HepG2 (cell line): ENCODE results near the gene ARHGAP45. TPM values are rescaled to one million over a fixed set of nuclear protein-coding genes. Genes with fewer than 3 reads are reported as not detected.

ENCODE experiments used
- CSRNP1 ChIP-seq: sonication (generic); formaldehyde crosslinking; IDR thresholded peaks from 2 replicates; pipeline ENCODE4 v1.8.1; 2023; ENCODE audit warnings: mild to moderate bottlenecking, missing genetic modification reagents
- HMGXB4 ChIP-seq, 2 experiments: sonication (generic) in 1 of 2; formaldehyde crosslinking in 1 of 2; IDR thresholded peaks; 2 replicates each; pipeline versions ENCODE4 v1.4.0 to v1.6.1; 2018 to 2020; ENCODE audit warnings: missing genetic modification reagents in 2 of 2, borderline replicate concordance in 1 of 2, low read depth in 1 of 2, mild to moderate bottlenecking in 1 of 2, missing biosample characterization in 1 of 2
- ISX ChIP-seq: sonication (generic); formaldehyde crosslinking; conservative IDR thresholded peaks from 2 replicates; pipeline ENCODE4 v1.5.0; 2020; ENCODE audit warnings: missing genetic modification reagents
- RARG ChIP-seq: sonication (generic); formaldehyde crosslinking; IDR thresholded peaks from 2 replicates; pipeline ENCODE4 v1.4.0; 2020; ENCODE audit warnings: low read depth, mild to moderate bottlenecking, missing genetic modification reagents
- TARDBP ChIP-seq: sonication (generic); formaldehyde crosslinking; IDR thresholded peaks from 2 replicates; pipeline ENCODE4 v1.8.0; 2022; ENCODE audit warnings: mild to moderate bottlenecking, missing genetic modification reagents
- ZNF20 ChIP-seq: sonication (generic); formaldehyde crosslinking; IDR thresholded peaks from 2 replicates; pipeline ENCODE4 v1.4.0; 2020; ENCODE audit warnings: mild to moderate bottlenecking, moderate library complexity, missing genetic modification reagents
- ZNF382 ChIP-seq: sonication (generic); formaldehyde crosslinking; IDR thresholded peaks from 2 replicates; pipeline ENCODE4 v1.5.0; 2020; ENCODE audit warnings: missing genetic modification reagents, mild to moderate bottlenecking, borderline replicate concordance
- polyA plus RNA-seq, 8 experiments: library from polyadenylated mRNA; depleted of rRNA in 3 of 8; stranded (reverse) in 7 of 8; unstranded in 1 of 8; fragments of >200 nt; fragmentation: Illumina TruSeq in 4 of 8; extraction: Trizol in 4 of 8; gene quantifications; 2 replicates each; pipeline versions ENCODE4 v1.2.1 to v1.2.3, GENCODE V29; 2011 to 2016; ENCODE audit warnings: low read depth in 4 of 8, missing spikeins in 1 of 8, mixed read lengths in 1 of 8; ENCODE audit not compliant: insufficient read depth in 1 of 8
- total RNA-seq, 5 experiments: library from RNA; depleted of rRNA; stranded (reverse); fragments of >200 nt; fragmentation: Illumina TruSeq; extraction: Trizol; gene quantifications; 2 replicates each; pipeline ENCODE4 v1.2.3, GENCODE V29; 2016; ENCODE audit warnings: low read depth in 1 of 5

ARHGAP45 gene
- total and polyA plus RNA-seq, 2 of the 13 experiments (the other 11 are each of a cell fraction or from before 2014, with no cell fraction given), result 0.84 to 32.0 TPM

DNA sequence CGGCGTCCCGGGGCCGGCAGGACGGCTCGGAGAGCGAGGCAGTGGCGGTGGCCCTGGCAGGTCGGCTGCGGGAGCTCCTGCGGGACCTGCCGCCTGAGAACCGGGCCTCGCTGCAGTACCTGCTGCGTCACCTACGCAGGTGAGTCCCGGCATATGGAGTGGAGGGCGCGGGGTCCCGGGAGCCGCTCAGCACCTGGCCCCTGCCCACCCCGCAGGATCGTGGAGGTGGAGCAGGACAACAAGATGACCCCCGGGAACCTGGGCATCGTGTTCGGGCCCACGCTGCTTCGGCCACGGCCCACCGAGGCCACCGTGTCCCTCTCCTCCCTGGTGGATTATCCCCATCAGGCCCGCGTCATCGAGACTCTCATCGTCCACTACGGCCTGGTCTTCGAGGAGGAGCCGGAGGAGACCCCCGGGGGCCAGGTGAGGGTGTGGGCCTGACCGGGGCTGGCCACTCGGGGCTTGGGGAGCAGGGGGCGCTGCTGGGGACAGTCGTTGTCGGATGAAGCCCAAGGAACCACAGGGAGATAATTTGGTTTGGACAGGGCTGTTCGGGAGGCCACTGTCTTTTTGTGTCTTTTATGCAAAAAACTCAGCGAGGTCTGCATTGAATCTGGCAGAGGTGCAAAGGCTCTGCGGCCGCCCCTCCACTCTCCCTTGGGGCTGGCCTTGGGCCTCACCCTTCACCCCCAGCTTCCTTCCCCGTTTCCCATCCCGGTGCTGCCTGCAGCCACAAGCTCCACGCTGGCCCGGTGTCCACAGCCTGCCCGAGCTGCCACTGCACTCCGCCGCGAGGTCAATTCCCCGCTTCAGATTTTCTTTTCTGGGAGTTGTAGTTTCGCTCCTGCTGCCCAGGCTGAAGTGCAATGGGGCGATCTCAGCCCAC is 16.2 kb downstream of the ARHGAP45 start (continued):
- no peak for TF ChIP-seq ZNF20 (CRISPR knock-in tag)
- no peak for TF ChIP-seq TARDBP (CRISPR knock-in tag)
- no peak for TF ChIP-seq ISX (CRISPR knock-in tag)
- no peak for TF ChIP-seq ZNF382 (CRISPR knock-in tag)
- TF ChIP-seq HMGXB4 (CRISPR knock-in tag; IDR thresholded peaks at IDR 0.05; ENCODE audit: borderline replicate concordance in 1 of 2, low read depth in 1 of 2), result no peak
- no peak for TF ChIP-seq CSRNP1 (CRISPR knock-in tag)
- no peak for TF ChIP-seq RARG (CRISPR knock-in tag)
